Tibial artery (tissue), 4 donors: ENCODE results near the gene KCTD20.

Experiments
- DNase-seq, 2 donors: peaks; one replicate each; pipeline ENCODE4 v3.0.0-alpha.2; 2019
- H3K27ac ChIP-seq, 2 donors: fragments of 200-600 bp; sonication (generic) in 1 of 2; 1 replicate in 1 of 2; 2 replicates in 1 of 2; pipeline ENCODE4 v1.5.1; 2018 to 2019; ENCODE audit warnings: mild to moderate bottlenecking in 1 of 2
- H3K27me3 ChIP-seq, 2 donors: fragments of 200-600 bp; sonication (generic) in 1 of 2; one replicate each; pipeline versions ENCODE4 v1.5.1 to v1.6.0; 2016 to 2019
- H3K36me3 ChIP-seq, 3 donors: fragments of 200-600 bp; sonication (generic) in 2 of 3; one replicate each; pipeline ENCODE4 v1.5.1; 2016 to 2019; ENCODE audit warnings: mild to moderate bottlenecking in 2 of 3
- H3K4me1 ChIP-seq, 4 donors: fragments of 200-600 bp; sonication (generic) in 2 of 4; 1 replicate in 3 of 4; 2 replicates in 1 of 4; pipeline ENCODE4 v1.5.1; 2016 to 2019
- H3K4me3 ChIP-seq, 2 donors: fragments of 200-600 bp; sonication (generic) in 1 of 2; 1 replicate in 1 of 2; 2 replicates in 1 of 2; pipeline ENCODE4 v1.5.1; 2018 to 2019; ENCODE audit warnings: mild to moderate bottlenecking in 2 of 2
- H3K9me3 ChIP-seq, 3 donors: fragments of 200-600 bp; sonication (generic) in 1 of 3; one replicate each; pipeline ENCODE4 v1.5.1; 2016 to 2019
- CTCF ChIP-seq, 2 experiments: fragments of 200-600 bp in 1 of 2; fragments of 450-650 bp in 1 of 2; IDR thresholded peaks; one replicate each; pipeline ENCODE4 v1.5.1; 2017 to 2019; ENCODE audit warnings: antibody characterized with exemption in 2 of 2, mild to moderate bottlenecking in 1 of 2, moderate library complexity in 1 of 2
- intact Hi-C: fragments of 100-400 bp; cut with DNase I; formaldehyde crosslinking; loops from one replicate; pipeline ENCODE4 v1.15.0; 2023; ENCODE audit warnings: low total_unique reads

Gene KCTD20

GRCh38 chr6:36432151-36432671 is 10.6 kb upstream of the KCTD20 start:
- Histone ChIP-seq H3K4me3 (no peak overlapping the region), H3K27me3 (no peaks in the 10 kb centered on the region), H3K9me3 (no peaks in the 10 kb centered on the region), H3K27ac (no peak overlapping the region), H3K36me3 (no peaks in the 10 kb centered on the region), H3K4me1 (no peaks in the 10 kb centered on the region)
- TF ChIP-seq CTCF (IDR thresholded peaks at IDR 0.05) = no peak
- intact Hi-C loops = no loop called here
- no peak for DNase-seq

GRCh38 chr6:36436466-36436865 is 6.3 kb upstream of the KCTD20 start:
- TF ChIP-seq CTCF (IDR thresholded peaks at IDR 0.05) = no peak
- no peak for DNase-seq
- intact Hi-C loops = no loop called here
- no peaks in the 10 kb centered on the region for H3K36me3 ChIP-seq
- H3K4me3 ChIP-seq = no peak overlapping the region
- peaks cover 0 to 5% (median 0%) of the 10 kb centered on the region in 4 donors for H3K4me1 ChIP-seq
- no peak overlapping the region for H3K27ac ChIP-seq
- H3K9me3 ChIP-seq = no peaks in the 10 kb centered on the region
- H3K27me3 ChIP-seq = no peaks in the 10 kb centered on the region

- Histone ChIP-seq H3K9me3 (no peaks in the 10 kb centered on the region), H3K27ac (peak overlapping the region; percentile 96 to 97), H3K4me3 (no peak overlapping the region), H3K4me1 (peaks cover 0 to 42% (median 20%) of the 10 kb centered on the region in 4 donors), H3K27me3 (no peaks in the 10 kb centered on the region), H3K36me3 (no peaks in the 10 kb centered on the region)
- DNase-seq = peak; percentile 97 to 98
- intact Hi-C loops = loop anchor here (5.0 kb wide), 1 partner anchor 151 kb away; the partner anchor contains the start of gene SRSF3
- no peak for TF ChIP-seq CTCF (IDR thresholded peaks at IDR 0.05)
Observed at GRCh38 chr6:36441307-36441894, 1.4 kb upstream of the KCTD20 start.

- no peak for DNase-seq
- peaks cover 0 to 50% (median 21%) of the 10 kb centered on the region in 4 donors for H3K4me1 ChIP-seq
- TF ChIP-seq CTCF (IDR thresholded peaks at IDR 0.05) = no peak
- H3K36me3 ChIP-seq = no peaks in the 10 kb centered on the region
- peak overlapping the region; percentile 96 to 97 for H3K27ac ChIP-seq
- no peaks in the 10 kb centered on the region for H3K9me3 ChIP-seq
- no peaks in the 10 kb centered on the region for H3K27me3 ChIP-seq
- peak overlapping the region; percentile 88 to 95 for H3K4me3 ChIP-seq
- intact Hi-C loops = loop anchor here (2.0 to 5.0 kb wide), 2 partner anchors 19 to 150 kb away; partner anchors contain the start of gene SRSF3
Observed at GRCh38 chr6:36442103-36442670, 613 bp upstream of the KCTD20 start.

- Histone ChIP-seq H3K36me3 (peaks cover 0 to 4% (median 3%) of the 10 kb centered on the region in 3 donors), H3K9me3 (no peaks in the 10 kb centered on the region), H3K27me3 (no peaks in the 10 kb centered on the region), H3K27ac (peak overlapping the region; percentile 96 to 97), H3K4me1 (peaks cover 0 to 53% (median 24%) of the 10 kb centered on the region in 4 donors), H3K4me3 (peak overlapping the region; percentile 88 to 95)
- DNase-seq = no peak
- intact Hi-C loops = loop anchor here (2.0 to 5.0 kb wide), 2 partner anchors 21 to 149 kb away; partner anchors contain the start of gene SRSF3
- TF ChIP-seq CTCF (IDR thresholded peaks at IDR 0.05) = no peak
Observed at GRCh38 chr6:36443471-36444428, 950 bp downstream of the KCTD20 start.
